WI38 (cell line): ENCODE results near the gene PPIH.
"Not testable (repeated sequence)": the region's sequence is repeated elsewhere in the genome, so short reads cannot be mapped to it uniquely, and the experiment has no call there.

Experiments used
- H3K4me3 ChIP-seq: 2 replicates; pipeline ENCODE4 v1.5.1; 2011; ENCODE audit warnings: low read depth, mild to moderate bottlenecking, control low read depth, low read length
- TF ChIP-seq, protein P1 (sequence below): IDR thresholded peaks from 2 replicates; pipeline ENCODE4 v1.5.1; 2012; ENCODE audit warnings: low read depth, mild to moderate bottlenecking, control low read depth, low read length

Gene PPIH

GRCh38 chr1:42721926-42722325, 63.7 kb downstream of the PPIH start:
- no peak overlapping the region for H3K4me3 ChIP-seq
- TF ChIP-seq, protein P1, sequence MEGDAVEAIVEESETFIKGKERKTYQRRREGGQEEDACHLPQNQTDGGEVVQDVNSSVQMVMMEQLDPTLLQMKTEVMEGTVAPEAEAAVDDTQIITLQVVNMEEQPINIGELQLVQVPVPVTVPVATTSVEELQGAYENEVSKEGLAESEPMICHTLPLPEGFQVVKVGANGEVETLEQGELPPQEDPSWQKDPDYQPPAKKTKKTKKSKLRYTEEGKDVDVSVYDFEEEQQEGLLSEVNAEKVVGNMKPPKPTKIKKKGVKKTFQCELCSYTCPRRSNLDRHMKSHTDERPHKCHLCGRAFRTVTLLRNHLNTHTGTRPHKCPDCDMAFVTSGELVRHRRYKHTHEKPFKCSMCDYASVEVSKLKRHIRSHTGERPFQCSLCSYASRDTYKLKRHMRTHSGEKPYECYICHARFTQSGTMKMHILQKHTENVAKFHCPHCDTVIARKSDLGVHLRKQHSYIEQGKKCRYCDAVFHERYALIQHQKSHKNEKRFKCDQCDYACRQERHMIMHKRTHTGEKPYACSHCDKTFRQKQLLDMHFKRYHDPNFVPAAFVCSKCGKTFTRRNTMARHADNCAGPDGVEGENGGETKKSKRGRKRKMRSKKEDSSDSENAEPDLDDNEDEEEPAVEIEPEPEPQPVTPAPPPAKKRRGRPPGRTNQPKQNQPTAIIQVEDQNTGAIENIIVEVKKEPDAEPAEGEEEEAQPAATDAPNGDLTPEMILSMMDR, result no peak

DNA sequence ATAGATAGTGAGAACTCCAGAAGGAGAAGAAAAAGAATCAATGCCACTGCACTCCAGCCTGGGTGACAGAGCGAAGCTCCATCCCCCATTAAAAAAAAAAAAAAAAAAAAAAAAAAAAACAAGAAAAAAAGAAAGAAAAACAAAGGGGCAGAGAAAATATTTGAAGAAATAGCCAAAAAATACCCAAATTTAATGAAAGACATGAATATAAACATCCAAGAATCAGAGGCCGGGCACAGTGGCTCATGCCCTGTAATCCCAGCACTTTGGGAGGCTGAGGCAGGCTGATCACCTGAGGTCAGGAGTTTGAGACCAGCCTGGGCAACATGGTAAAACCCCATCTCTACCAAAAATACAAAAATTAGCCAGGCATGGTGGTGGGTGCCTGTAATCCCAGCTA, 64.2 kb downstream of the PPIH start:
- not testable (repeated sequence) for H3K4me3 ChIP-seq

GRCh38 chr1:42723511-42723910, 65.3 kb downstream of the PPIH start:
- TF ChIP-seq, protein P1, result no peak
- H3K4me3 ChIP-seq, result no peak overlapping the region

- H3K4me3 ChIP-seq, result not testable (repeated sequence)
These were observed 67.6 kb downstream of the PPIH start for GRCh38 chr1:42725820-42726219.
